Measurements from ENCODE around the gene FEM1C.

The FEM1C gene

GRCh38 chr5:115477581-115477980, 67.0 kb downstream of the FEM1C start:
- DNase-seq (ENCODE audit: low read depth in 2 of 2): no peak

- DNase-seq (ENCODE audit: low read depth in 2 of 2): no peak
Observed at GRCh38 chr5:115475788-115476187, 68.8 kb downstream of the FEM1C start.

GRCh38 chr5:115472271-115473025, 72.1 kb downstream of the FEM1C start:
- DNase-seq (ENCODE audit: low read depth in 2 of 2): no peak

GRCh38 chr5:115471345-115472063, 73.1 kb downstream of the FEM1C start:
- DNase-seq (ENCODE audit: low read depth in 2 of 2): no peak

GRCh38 chr5:115470921-115471320, 73.7 kb downstream of the FEM1C start:
- DNase-seq (ENCODE audit: low read depth in 2 of 2): no peak
